ENCODE measurements around the gene NF1. TPM values are rescaled to one million over a fixed set of nuclear protein-coding genes. Genes with fewer than 3 reads are reported as not detected.
A peak's percentile ranks its signal among the peaks of the same experiment; 100 is the strongest.

Gene NF1
- total and polyA plus RNA-seq, 4 donors: 8.4 to 116 (median 25.5) TPM

- DNase-seq (no peak), ATAC-seq (ENCODE audit: insufficient read depth, low FRiP score) (no peak)
- Histone ChIP-seq H3K27me3 (ENCODE audit: control insufficient read depth in 3 of 3, insufficient read depth in 3 of 3, low read length in 2 of 3) (no peaks in the 10 kb centered on the region), H3K4me1 (ENCODE audit: control insufficient read depth in 5 of 5, insufficient read depth in 5 of 5, low read length in 5 of 5) (peaks cover 0 to 2% (median 0%) of the 10 kb centered on the region in 5 donors), H3K27ac (ENCODE audit: low read depth in 1 of 2, low read length in 1 of 2) (no peak overlapping the region), H3K36me3 (ENCODE audit: control insufficient read depth in 4 of 4, insufficient read depth in 4 of 4, low read length in 4 of 4) (peaks cover 0 to 20% (median under 1%) of the 10 kb centered on the region in 4 donors), H3K9ac (ENCODE audit: insufficient read depth in 1 of 2, low read length in 2 of 2) (no peak overlapping the region), H3K9me3 (ENCODE audit: control insufficient read depth in 4 of 4, insufficient read depth in 3 of 4, low read length in 3 of 4) (no peaks in the 10 kb centered on the region), H3K4me3 (no peak overlapping the region)
- no peak for TF ChIP-seq CTCF (IDR thresholded peaks at IDR 0.05; ENCODE audit: control extremely low read depth, extremely low read depth)
Measured at GRCh38 chr17:31211352-31212012, 116.7 kb downstream of the NF1 start.

GRCh38 chr17:31216031-31216751 is 121.4 kb downstream of the NF1 start:
- peak in 2 of 3 donors; percentile 71 to 82 for DNase-seq
- no peak overlapping the region for H3K9ac ChIP-seq (ENCODE audit: insufficient read depth in 1 of 2, low read length in 2 of 2)
- 44 to 54% methylated on average over 5 of the region's 5 CpGs for WGBS, 2 donors
- no peaks in the 10 kb centered on the region for H3K9me3 ChIP-seq (ENCODE audit: control insufficient read depth in 4 of 4, insufficient read depth in 3 of 4, low read length in 3 of 4)
- ATAC-seq (ENCODE audit: insufficient read depth, low FRiP score): no peak
- no peak overlapping the region for H3K4me3 ChIP-seq
- H3K27ac ChIP-seq (ENCODE audit: low read depth in 1 of 2, low read length in 1 of 2): no peak overlapping the region
- H3K4me1 ChIP-seq (ENCODE audit: control insufficient read depth in 5 of 5, insufficient read depth in 5 of 5, low read length in 5 of 5): peaks cover 0 to 5% (median 0%) of the 10 kb centered on the region in 5 donors
- peaks cover 0 to 33% (median 4%) of the 10 kb centered on the region in 4 donors for H3K36me3 ChIP-seq (ENCODE audit: control insufficient read depth in 4 of 4, insufficient read depth in 4 of 4, low read length in 4 of 4)
- no peaks in the 10 kb centered on the region for H3K27me3 ChIP-seq (ENCODE audit: control insufficient read depth in 3 of 3, insufficient read depth in 3 of 3, low read length in 2 of 3)
- TF ChIP-seq CTCF (IDR thresholded peaks at IDR 0.05; ENCODE audit: control extremely low read depth, extremely low read depth): peak; percentile 36

- no peak overlapping the region for H3K9ac ChIP-seq (ENCODE audit: insufficient read depth in 1 of 2, low read length in 2 of 2)
- no peak for DNase-seq
- ATAC-seq (ENCODE audit: insufficient read depth, low FRiP score): no peak
- 79 to 83% methylated on average over 1 of the region's 1 CpG for WGBS, 2 donors
- H3K4me1 ChIP-seq (ENCODE audit: control insufficient read depth in 5 of 5, insufficient read depth in 5 of 5, low read length in 5 of 5): peaks cover 0 to 5% (median 0%) of the 10 kb centered on the region in 5 donors
- peaks cover 4 to 19% (median 7%) of the 10 kb centered on the region in 4 donors for H3K36me3 ChIP-seq (ENCODE audit: control insufficient read depth in 4 of 4, insufficient read depth in 4 of 4, low read length in 4 of 4)
- H3K27ac ChIP-seq (ENCODE audit: low read depth in 1 of 2, low read length in 1 of 2): no peak overlapping the region
- no peaks in the 10 kb centered on the region for H3K9me3 ChIP-seq (ENCODE audit: control insufficient read depth in 4 of 4, insufficient read depth in 3 of 4, low read length in 3 of 4)
- no peaks in the 10 kb centered on the region for H3K27me3 ChIP-seq (ENCODE audit: control insufficient read depth in 3 of 3, insufficient read depth in 3 of 3, low read length in 2 of 3)
- H3K4me3 ChIP-seq: no peak overlapping the region
- TF ChIP-seq CTCF (IDR thresholded peaks at IDR 0.05; ENCODE audit: control extremely low read depth, extremely low read depth): no peak
Measured at GRCh38 chr17:31224366-31224765, 129.6 kb downstream of the NF1 start.

All from lung (tissue), 12 donors.